Endometrial microvascular endothelial cells (primary cell): Measurements from ENCODE around the gene CHRNA9. TPM values are rescaled to one million over a fixed set of nuclear protein-coding genes. Genes with fewer than 3 reads are reported as not detected.

Experiments used
- total RNA-seq: library from RNA; depleted of rRNA; stranded (reverse); fragments of >200 nt; gene quantifications from one replicate; pipeline ENCODE4 v1.2.3, GENCODE V29; 2015; ENCODE audit errors: inconsistent ontology term

CHRNA9 gene
- total RNA-seq, 1 donor from 2014 or later: not detected

Other genes starting within 250 kb of the CHRNA9 start
- gene RHOH, start 138.3 kb upstream of the CHRNA9 start, total RNA-seq: not detected